H1 (cell line): ENCODE results near the gene GOLGA1. TPM values are rescaled to one million over a fixed set of nuclear protein-coding genes. Genes with fewer than 3 reads are reported as not detected.

Experiments
- CTCF ChIA-PET: fragments of 300-600 bp; sonication (Branson Sonifier 250); formaldehyde crosslinking; loops from one replicate; lab custom pipeline; 2021; ENCODE audit not compliant: partially characterized antibody; lab: Charles Lee
- POLR2A ChIA-PET: fragments of 300-600 bp; sonication (Branson Sonifier 250); formaldehyde crosslinking; loops from one replicate; lab custom pipeline; 2021; ENCODE audit warnings: inconsistent platforms; ENCODE audit not compliant: partially characterized antibody; lab: Charles Lee
- DNase-seq, 2 experiments: peaks; one replicate each; pipeline versions ENCODE4 v3.0.0 to v3.0.0-alpha.2; 2010 to 2022; ENCODE audit warnings: low spot score in 2 of 2, low read depth in 1 of 2, mixed read lengths in 1 of 2
- FAIRE-seq: peaks from 2 replicates; lab custom pipeline; 2011; peaks lifted over from hg19 to GRCh38; lab: Jason Lieb, UNC
- H2AFZ ChIP-seq: 2 replicates; pipeline ENCODE4 v1.8.1; 2012; ENCODE audit warnings: low read length, inconsistent platforms
- H2AK5ac ChIP-seq: 2 replicates; pipeline ENCODE4 v1.6.1; 2013; ENCODE audit warnings: low read depth, low read length
- H2BK120ac ChIP-seq: replicated peaks from 2 replicates; pipeline ENCODE3; 2013; ENCODE audit warnings: low read depth, low read length, inconsistent platforms
- H2BK12ac ChIP-seq: 2 replicates; pipeline ENCODE4 v1.6.1; 2013; ENCODE audit warnings: low read depth, low read length
- H2BK15ac ChIP-seq: 2 replicates; pipeline ENCODE4 v1.6.1; 2013; ENCODE audit warnings: low read length
- H2BK20ac ChIP-seq: 2 replicates; pipeline ENCODE4 v1.6.1; 2013; ENCODE audit warnings: low read length
- H2BK5ac ChIP-seq: 2 replicates; pipeline ENCODE4 v1.6.1; 2013; ENCODE audit warnings: low read depth, low read length
- H3K14ac ChIP-seq: 2 replicates; pipeline ENCODE4 v1.6.1; 2013; ENCODE audit warnings: inconsistent platforms; ENCODE audit not compliant: insufficient read length
- H3K18ac ChIP-seq: 2 replicates; pipeline ENCODE4 v1.6.1; 2013; ENCODE audit warnings: low read length; ENCODE audit errors: extremely low read depth
- H3K23ac ChIP-seq: 2 replicates; pipeline ENCODE4 v1.6.1; 2013; ENCODE audit warnings: inconsistent platforms; ENCODE audit not compliant: insufficient read length
- H3K23me2 ChIP-seq: 2 replicates; pipeline ENCODE4 v1.6.1; 2013; ENCODE audit warnings: low read depth, low read length
- H3K27ac ChIP-seq: 2 replicates; pipeline ENCODE4 v1.6.1; 2011; ENCODE audit warnings: low read depth, low read length, inconsistent platforms
- H3K27me3 ChIP-seq, 4 experiments: replicated peaks in 1 of 4; 1 replicate in 1 of 4; 2 replicates in 3 of 4; pipeline versions ENCODE4 v1.6.1 to v1.8.1; 2011 to 2013; ENCODE audit warnings: low read length in 3 of 4, mild to moderate bottlenecking in 3 of 4, inconsistent platforms in 2 of 4, mixed read lengths in 2 of 4, moderate library complexity in 1 of 4; ENCODE audit not compliant: control insufficient read depth in 3 of 4, insufficient read depth in 3 of 4; ENCODE audit errors: extremely low read depth in 1 of 4
- H3K36me3 ChIP-seq, 4 experiments: 2 replicates each; pipeline versions ENCODE4 v1.6.1 to v1.8.1; 2011 to 2013; ENCODE audit warnings: mild to moderate bottlenecking in 4 of 4, low read length in 3 of 4, moderate library complexity in 2 of 4, control low read depth in 1 of 4, inconsistent platforms in 1 of 4; ENCODE audit not compliant: insufficient read depth in 4 of 4, control insufficient read depth in 2 of 4
- H3K4ac ChIP-seq: replicated peaks from 2 replicates; pipeline ENCODE3; 2013; ENCODE audit warnings: low read length, low read depth, mixed read lengths, inconsistent platforms; ENCODE audit not compliant: insufficient read length
- H3K4me1 ChIP-seq, 4 experiments: replicated peaks in 1 of 4; 1 replicate in 1 of 4; 2 replicates in 3 of 4; pipeline versions ENCODE4 v1.6.1 to v1.8.1; 2011 to 2013; ENCODE audit warnings: low read length in 3 of 4, inconsistent platforms in 2 of 4, mixed read lengths in 1 of 4; ENCODE audit not compliant: insufficient read depth in 4 of 4, control insufficient read depth in 3 of 4
- H3K4me2 ChIP-seq, 2 experiments: 2 replicates each; pipeline versions ENCODE4 v1.6.1 to v1.8.1; 2011 to 2013; ENCODE audit warnings: low read depth in 2 of 2, low read length in 2 of 2, control low read depth in 1 of 2, inconsistent platforms in 1 of 2, mild to moderate bottlenecking in 1 of 2; ENCODE audit not compliant: insufficient read depth in 1 of 2
- H3K4me3 ChIP-seq, 4 experiments: fragments of 200-600, 300-600 bp in 1 of 4; sonication (generic), shearing (Covaris generic), sonication (Bioruptor Twin) in 1 of 4; 2 replicates each; pipeline versions ENCODE4 v1.5.1 to v1.8.1; 2011 to 2016; ENCODE audit warnings: low read length in 4 of 4, low read depth in 3 of 4, control low read depth in 2 of 4, inconsistent platforms in 2 of 4, mild to moderate bottlenecking in 2 of 4, mixed read lengths in 1 of 4, moderate library complexity in 1 of 4; ENCODE audit not compliant: insufficient read depth in 2 of 4; ENCODE audit errors: extremely low read depth in 1 of 4
- H3K56ac ChIP-seq: replicated peaks from 2 replicates; pipeline ENCODE3; 2013; ENCODE audit warnings: low read depth, mild to moderate bottlenecking, mixed read lengths, low read length, inconsistent platforms; ENCODE audit not compliant: insufficient read length
- H3K79me1 ChIP-seq: 2 replicates; pipeline ENCODE4 v1.6.1; 2013; ENCODE audit warnings: low read depth, low read length, control low read depth
- H3K79me2 ChIP-seq, 2 experiments: 2 replicates each; pipeline versions ENCODE4 v1.6.1 to v1.8.1; 2012 to 2013; ENCODE audit warnings: low read length in 2 of 2, mild to moderate bottlenecking in 2 of 2, inconsistent platforms in 1 of 2; ENCODE audit not compliant: insufficient read depth in 2 of 2, control insufficient read depth in 1 of 2
- H3K9ac ChIP-seq, 4 experiments: replicated peaks in 1 of 4; 1 replicate in 1 of 4; 2 replicates in 3 of 4; pipeline versions ENCODE4 v1.6.1 to v1.8.1; 2011 to 2013; ENCODE audit warnings: low read depth in 3 of 4, low read length in 3 of 4, control low read depth in 2 of 4, mild to moderate bottlenecking in 2 of 4, moderate library complexity in 2 of 4, inconsistent platforms in 1 of 4; ENCODE audit errors: extremely low read depth in 1 of 4
- H3K9me3 ChIP-seq, 2 experiments: 2 replicates each; pipeline versions ENCODE4 v1.6.1 to v1.8.1; 2012 to 2013; ENCODE audit warnings: mild to moderate bottlenecking in 2 of 2, moderate library complexity in 2 of 2, control low read depth in 1 of 2, inconsistent platforms in 1 of 2, low read depth in 1 of 2, low read length in 1 of 2, mixed read lengths in 1 of 2; ENCODE audit not compliant: insufficient read depth in 2 of 2
- H4K20me1 ChIP-seq, 2 experiments: replicated peaks in 1 of 2; 2 replicates each; pipeline versions ENCODE3 to v1.8.1; 2011 to 2013; ENCODE audit warnings: inconsistent platforms in 2 of 2, low read length in 2 of 2, mild to moderate bottlenecking in 1 of 2; ENCODE audit not compliant: insufficient read depth in 2 of 2, control insufficient read depth in 1 of 2
- H4K5ac ChIP-seq: 2 replicates; pipeline ENCODE4 v1.6.1; 2013; ENCODE audit warnings: low read length, low read depth, mixed read lengths, inconsistent platforms; ENCODE audit not compliant: insufficient read length
- H4K8ac ChIP-seq: 2 replicates; pipeline ENCODE4 v1.8.0; 2013; ENCODE audit warnings: mild to moderate bottlenecking, moderate library complexity, low read length, inconsistent platforms; ENCODE audit not compliant: insufficient read depth; ENCODE audit errors: extremely low read depth
- H4K91ac ChIP-seq: replicated peaks from 2 replicates; pipeline ENCODE3; 2013; ENCODE audit warnings: low read length, mixed read lengths, inconsistent platforms; ENCODE audit not compliant: insufficient read length
- ATF2 ChIP-seq: IDR thresholded peaks from 2 replicates; pipeline ENCODE4 v1.6.1; 2012; ENCODE audit warnings: low read length, inconsistent platforms
- BACH1 ChIP-seq: IDR thresholded peaks from 2 replicates; pipeline ENCODE4 v1.6.1; 2012; ENCODE audit warnings: low read length, improper control_type of control experiment
- CBX5 ChIP-seq: fragments of 300-800, 300-1000 bp; sonication (generic); IDR thresholded peaks from 2 replicates; pipeline ENCODE4 v1.7.1; 2016; ENCODE audit warnings: antibody characterized with exemption, low read length, low read depth
- MAFK ChIP-seq: IDR thresholded peaks from 2 replicates; pipeline ENCODE4 v1.6.1; 2012; ENCODE audit warnings: low read depth, mild to moderate bottlenecking, improper control_type of control experiment, low read length
- RAD21 ChIP-seq, 2 experiments: IDR thresholded peaks in 1 of 2; conservative IDR thresholded peaks in 1 of 2; 2 replicates each; pipeline ENCODE4 v1.6.1; 2011; ENCODE audit warnings: low read depth in 2 of 2, low read length in 2 of 2, improper control_type of control experiment in 1 of 2, inconsistent platforms in 1 of 2, mild to moderate bottlenecking in 1 of 2, moderate library complexity in 1 of 2
- RXRA ChIP-seq: IDR thresholded peaks from 2 replicates; pipeline ENCODE4 v1.6.1; 2011; ENCODE audit warnings: low read depth, mild to moderate bottlenecking, low read length, moderate library complexity; ENCODE audit not compliant: insufficient read depth
- SP1 ChIP-seq: IDR thresholded peaks from 2 replicates; pipeline ENCODE4 v1.6.1; 2011; ENCODE audit warnings: low read depth, low read length
- TBP ChIP-seq: IDR thresholded peaks from 2 replicates; pipeline ENCODE4 v1.6.1; 2011; ENCODE audit warnings: low read depth, low read length, improper control_type of control experiment
- TCF12 ChIP-seq: IDR thresholded peaks from 2 replicates; pipeline ENCODE4 v1.6.1; 2011; ENCODE audit warnings: low read depth, mild to moderate bottlenecking, low read length
- YY1 ChIP-seq: IDR thresholded peaks from 2 replicates; pipeline ENCODE4 v1.6.1; 2011; ENCODE audit warnings: low read depth, mild to moderate bottlenecking, low read length
- WGBS, 2 experiments: shearing (Covaris generic) in 1 of 2; methylation state at CpG; one replicate each; pipeline versions ENCODE4 v1.1.6 to v1.1.7; 2013 to 2015; ENCODE audit warnings: low lambda C conversion rate in 2 of 2, mixed read lengths in 2 of 2, inconsistent platforms in 1 of 2, low coverage in 1 of 2, missing lambda C conversion rate in 1 of 2; ENCODE audit not compliant: insufficient replicate concordance in 2 of 2, insufficient coverage in 1 of 2, insufficient read length in 1 of 2; ENCODE audit errors: extremely low coverage in 1 of 2, missing lambda C conversion rate in 1 of 2; 5-methylcytosine and 5-hydroxymethylcytosine counted together
- polyA plus RNA-seq, 7 experiments: library from polyadenylated mRNA; depleted of rRNA in 3 of 7; stranded (reverse) in 5 of 7; unstranded in 2 of 7; fragments of >200 nt in 5 of 7; fragments of 200-250 nt in 2 of 7; gene quantifications; 1 replicate in 5 of 7; 2 replicates in 1 of 7; 4 replicates in 1 of 7; pipeline versions ENCODE4 v1.2.1 to v1.2.3, GENCODE V29; 2011 to 2013; ENCODE audit warnings: missing spikeins in 2 of 7, mixed read lengths in 2 of 7
- total RNA-seq: library from RNA; stranded (reverse); fragmentation: NEBNext Ultra II Directional; extraction: Animal tissue kit (Norgen Biotek cat#: 25700); gene quantifications from 2 replicates; pipeline ENCODE4 v1.2.1, GENCODE V29; 2021

GOLGA1 gene
- total and polyA plus RNA-seq, 2 of the 8 experiments (the other 6 are each of a cell fraction or from before 2014, with no cell fraction given): 4.8 to 6.5 TPM

- Histone ChIP-seq H2BK15ac (no peak overlapping the region), H2BK20ac (no peak overlapping the region), H3K56ac (no peak overlapping the region), H3K4ac (no peak overlapping the region)
- no peak for DNase-seq
- TF ChIP-seq TBP (no peak), ATF2 (no peak), MAFK (no peak), TCF12 (no peak), YY1 (no peak), CBX5 (no peak), RXRA (no peak), BACH1 (no peak), RAD21 (IDR thresholded peaks at IDR 0.05 in 1 of 2, conservative IDR thresholded peaks at IDR 0.05 in 1 of 2; ENCODE audit: low read depth in 2 of 2, low read length in 2 of 2) (no peak), SP1 (no peak)
- TF ChIP-seq, all 59 proteins: peak for 0
- H3K23me2 ChIP-seq: no peaks in the 10 kb centered on the region
- H3K23ac ChIP-seq: no peak overlapping the region
- H4K20me1 ChIP-seq: peaks cover 0 to 2% of the 10 kb centered on the region in 2 experiments
- no peak overlapping the region for H2AK5ac ChIP-seq
- no peaks in the 10 kb centered on the region for H3K27me3 ChIP-seq
- no peak overlapping the region for H3K27ac ChIP-seq
- H2BK12ac ChIP-seq: no peak overlapping the region
- no peak overlapping the region for H3K14ac ChIP-seq
- H4K5ac ChIP-seq: no peak overlapping the region
- 92% methylated on average over 2 of the region's 2 CpGs; no CpG with 5 or more reads in 1 of the 2 experiments for WGBS, 2 experiments
- POLR2A ChIA-PET: interaction anchor here (1.6 kb wide), 1 partner anchor 17 kb away, joined by 4 read pairs; no protein-coding TSS in a partner anchor
- H3K18ac ChIP-seq: no peak overlapping the region
- H3K4me1 ChIP-seq: no peaks in the 10 kb centered on the region
- no peak overlapping the region for H2BK5ac ChIP-seq
- H3K36me3 ChIP-seq: no peaks in the 10 kb centered on the region; a peak in 1 of 8 replicates
- H4K91ac ChIP-seq: no peak overlapping the region
- FAIRE-seq: no peak
- H3K79me2 ChIP-seq: no peaks in the 10 kb centered on the region
- no peak overlapping the region for H3K4me2 ChIP-seq
- H3K9me3 ChIP-seq: no peaks in the 10 kb centered on the region
- H2AFZ ChIP-seq: no peak overlapping the region
- CTCF ChIA-PET: interaction anchor here (0.6 to 0.7 kb wide), 2 partner anchors 13 to 718 kb away, joined by 3 to 4 read pairs; no protein-coding TSS in a partner anchor
- H3K9ac ChIP-seq: no peak overlapping the region
- H3K79me1 ChIP-seq: no peaks in the 10 kb centered on the region
- H2BK120ac ChIP-seq: no peak overlapping the region
- no peak overlapping the region for H4K8ac ChIP-seq
- no peak overlapping the region for H3K4me3 ChIP-seq
Measured at GRCh38 chr9:124949387-124949786, 8.5 kb upstream of the GOLGA1 start.
